GM12872 (cell line): ENCODE measurements around the gene ASIC2.

Experiments
- CTCF ChIP-seq: IDR thresholded peaks from 3 replicates; pipeline ENCODE4 v1.5.1; 2011; ENCODE audit warnings: low read depth, mild to moderate bottlenecking, low read length, moderate library complexity; ENCODE audit not compliant: insufficient read depth

ASIC2 gene

GRCh38 chr17:33229028-33229427 lies 64.1 kb downstream of the ASIC2 start:
- no peak for TF ChIP-seq CTCF

- TF ChIP-seq CTCF = no peak
Measured at GRCh38 chr17:33228548-33228947, 64.5 kb downstream of the ASIC2 start.

GRCh38 chr17:33227911-33228310 lies 65.2 kb downstream of the ASIC2 start:
- no peak for TF ChIP-seq CTCF

GRCh38 chr17:33225994-33226393 lies 67.1 kb downstream of the ASIC2 start:
- no peak for TF ChIP-seq CTCF

- no peak for TF ChIP-seq CTCF
Measured at GRCh38 chr17:33225509-33225908, 67.6 kb downstream of the ASIC2 start.

GRCh38 chr17:33220036-33220435 lies 73.1 kb downstream of the ASIC2 start:
- TF ChIP-seq CTCF = no peak

GRCh38 chr17:33218698-33219601 lies 74.1 kb downstream of the ASIC2 start:
- no peak for TF ChIP-seq CTCF
